ENCODE data around the gene MET. TPM values are rescaled to one million over a fixed set of nuclear protein-coding genes. Genes with fewer than 3 reads are reported as not detected.

The MET gene
- total RNA-seq, 1 donor from 2014 or later = 0.56 TPM

GRCh38 chr7:116829493-116829892 is 157.5 kb downstream of the MET start:
- H3K9me3 Mint-ChIP-seq (ENCODE audit: unreplicated experiment) = peaks cover 5% of the 10 kb centered on the region
- no peak for DNase-seq

GRCh38 chr7:116832692-116833091 is 160.7 kb downstream of the MET start:
- H3K4me1 Mint-ChIP-seq (ENCODE audit: low read depth, unreplicated experiment) = no peaks in the 10 kb centered on the region
- peaks cover 2% of the 10 kb centered on the region for H3K9me3 Mint-ChIP-seq (ENCODE audit: unreplicated experiment)
- H3K27ac Mint-ChIP-seq (ENCODE audit: unreplicated experiment) = no peak overlapping the region
- no peak overlapping the region for H3K4me3 Mint-ChIP-seq (ENCODE audit: unreplicated experiment)
- no peak for TF ChIP-seq CTCF (IDR thresholded peaks at IDR 0.05; ENCODE audit: partially characterized antibody, unreplicated experiment)
- no peaks in the 10 kb centered on the region for H3K36me3 Mint-ChIP-seq (ENCODE audit: unreplicated experiment)
- DNase-seq = no peak
- no peaks in the 10 kb centered on the region for H3K27me3 Mint-ChIP-seq (ENCODE audit: unreplicated experiment)

More at GRCh38 chr7:116829493-116829892, 157.5 kb downstream of the MET start:
- no peak for TF ChIP-seq CTCF (IDR thresholded peaks at IDR 0.05; ENCODE audit: partially characterized antibody, unreplicated experiment)
- Mint-ChIP-seq H3K27me3 (ENCODE audit: unreplicated experiment) (peaks cover 3% of the 10 kb centered on the region), H3K4me1 (ENCODE audit: low read depth, unreplicated experiment) (no peaks in the 10 kb centered on the region), H3K36me3 (ENCODE audit: unreplicated experiment) (peaks cover 2% of the 10 kb centered on the region), H3K4me3 (ENCODE audit: unreplicated experiment) (no peak overlapping the region), H3K27ac (ENCODE audit: unreplicated experiment) (no peak overlapping the region)

GRCh38 chr7:116834815-116835504 is 163.0 kb downstream of the MET start:
- Mint-ChIP-seq H3K4me1 (ENCODE audit: low read depth, unreplicated experiment) (no peaks in the 10 kb centered on the region), H3K36me3 (ENCODE audit: unreplicated experiment) (no peaks in the 10 kb centered on the region), H3K9me3 (ENCODE audit: unreplicated experiment) (peaks cover 2% of the 10 kb centered on the region), H3K27me3 (ENCODE audit: unreplicated experiment) (no peaks in the 10 kb centered on the region), H3K27ac (ENCODE audit: unreplicated experiment) (no peak overlapping the region), H3K4me3 (ENCODE audit: unreplicated experiment) (no peak overlapping the region)
- no peak for TF ChIP-seq CTCF (IDR thresholded peaks at IDR 0.05; ENCODE audit: partially characterized antibody, unreplicated experiment)
- no peak for DNase-seq

GRCh38 chr7:116836048-116836447 is 164.1 kb downstream of the MET start:
- Mint-ChIP-seq H3K27me3 (ENCODE audit: unreplicated experiment) (no peaks in the 10 kb centered on the region), H3K36me3 (ENCODE audit: unreplicated experiment) (no peaks in the 10 kb centered on the region), H3K27ac (ENCODE audit: unreplicated experiment) (no peak overlapping the region), H3K4me3 (ENCODE audit: unreplicated experiment) (no peak overlapping the region), H3K9me3 (ENCODE audit: unreplicated experiment) (peaks cover 2% of the 10 kb centered on the region), H3K4me1 (ENCODE audit: low read depth, unreplicated experiment) (no peaks in the 10 kb centered on the region)
- TF ChIP-seq CTCF (IDR thresholded peaks at IDR 0.05; ENCODE audit: partially characterized antibody, unreplicated experiment) = no peak
- no peak for DNase-seq

GRCh38 chr7:116836911-116837310 is 164.9 kb downstream of the MET start:
- Mint-ChIP-seq H3K4me3 (ENCODE audit: unreplicated experiment) (no peak overlapping the region), H3K27me3 (ENCODE audit: unreplicated experiment) (no peaks in the 10 kb centered on the region), H3K4me1 (ENCODE audit: low read depth, unreplicated experiment) (no peaks in the 10 kb centered on the region), H3K36me3 (ENCODE audit: unreplicated experiment) (no peaks in the 10 kb centered on the region), H3K9me3 (ENCODE audit: unreplicated experiment) (peaks cover 2% of the 10 kb centered on the region), H3K27ac (ENCODE audit: unreplicated experiment) (no peak overlapping the region)
- TF ChIP-seq CTCF (IDR thresholded peaks at IDR 0.05; ENCODE audit: partially characterized antibody, unreplicated experiment) = no peak
- no peak for DNase-seq

Data from glutamatergic neuron (in vitro differentiated cells).